GM21526 (cell line): Measurements from ENCODE around the gene FCRL1.

Experiments
- ATAC-seq: cut with Tn5 transposase; IDR thresholded peaks from one replicate; pipeline ENCODE4 v1.9.1; 2021; ENCODE audit warnings: moderate library complexity; ENCODE audit not compliant: unreplicated experiment, low FRiP score

The FCRL1 gene, protein sequence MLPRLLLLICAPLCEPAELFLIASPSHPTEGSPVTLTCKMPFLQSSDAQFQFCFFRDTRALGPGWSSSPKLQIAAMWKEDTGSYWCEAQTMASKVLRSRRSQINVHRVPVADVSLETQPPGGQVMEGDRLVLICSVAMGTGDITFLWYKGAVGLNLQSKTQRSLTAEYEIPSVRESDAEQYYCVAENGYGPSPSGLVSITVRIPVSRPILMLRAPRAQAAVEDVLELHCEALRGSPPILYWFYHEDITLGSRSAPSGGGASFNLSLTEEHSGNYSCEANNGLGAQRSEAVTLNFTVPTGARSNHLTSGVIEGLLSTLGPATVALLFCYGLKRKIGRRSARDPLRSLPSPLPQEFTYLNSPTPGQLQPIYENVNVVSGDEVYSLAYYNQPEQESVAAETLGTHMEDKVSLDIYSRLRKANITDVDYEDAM

DNA sequence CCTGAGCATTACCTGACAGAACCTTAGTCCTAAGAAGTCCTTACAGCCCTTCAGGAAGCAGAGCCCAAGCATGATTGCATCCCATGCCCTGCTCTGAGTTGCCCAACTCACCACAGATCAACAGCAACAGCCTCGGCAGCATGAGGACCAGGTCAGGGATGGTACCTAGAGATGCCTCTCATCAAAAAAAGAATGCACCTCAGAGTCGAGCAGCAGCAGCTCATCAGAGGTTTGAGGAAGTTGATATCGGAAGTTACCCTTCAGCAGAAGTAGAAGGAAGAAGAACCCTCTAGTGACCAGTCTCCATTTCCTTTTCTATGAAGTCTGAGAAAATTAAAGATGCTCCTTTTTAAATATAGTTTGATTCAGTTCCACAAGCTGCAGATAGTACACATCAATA, at the start of gene FCRL1:
Gene FCRL1 (minus strand): TSS at position 225 of the 400 bp plus-strand sequence. CDS start 83 bp downstream, at position 142.
- no peak for ATAC-seq

DNA sequence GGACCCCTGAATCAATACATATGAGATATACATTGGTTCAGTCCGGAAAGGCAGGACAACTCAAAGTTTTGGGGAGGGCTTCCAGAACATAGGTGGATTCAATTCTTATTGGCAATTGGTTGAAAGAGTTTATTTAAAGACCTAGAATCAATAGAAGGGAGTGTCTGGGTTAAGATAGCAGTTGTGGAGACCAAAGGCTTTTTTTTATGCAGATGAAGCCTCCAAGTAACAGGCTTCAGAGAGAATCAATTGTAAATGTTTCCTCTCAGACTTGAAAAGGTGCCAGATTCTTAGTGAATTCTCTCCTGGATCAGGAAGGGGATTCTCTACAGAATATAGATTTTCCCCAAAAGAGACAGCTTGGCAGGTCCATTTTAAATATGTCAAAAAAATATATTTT, 48.7 kb upstream of the FCRL1 start:
- no peak for ATAC-seq

DNA sequence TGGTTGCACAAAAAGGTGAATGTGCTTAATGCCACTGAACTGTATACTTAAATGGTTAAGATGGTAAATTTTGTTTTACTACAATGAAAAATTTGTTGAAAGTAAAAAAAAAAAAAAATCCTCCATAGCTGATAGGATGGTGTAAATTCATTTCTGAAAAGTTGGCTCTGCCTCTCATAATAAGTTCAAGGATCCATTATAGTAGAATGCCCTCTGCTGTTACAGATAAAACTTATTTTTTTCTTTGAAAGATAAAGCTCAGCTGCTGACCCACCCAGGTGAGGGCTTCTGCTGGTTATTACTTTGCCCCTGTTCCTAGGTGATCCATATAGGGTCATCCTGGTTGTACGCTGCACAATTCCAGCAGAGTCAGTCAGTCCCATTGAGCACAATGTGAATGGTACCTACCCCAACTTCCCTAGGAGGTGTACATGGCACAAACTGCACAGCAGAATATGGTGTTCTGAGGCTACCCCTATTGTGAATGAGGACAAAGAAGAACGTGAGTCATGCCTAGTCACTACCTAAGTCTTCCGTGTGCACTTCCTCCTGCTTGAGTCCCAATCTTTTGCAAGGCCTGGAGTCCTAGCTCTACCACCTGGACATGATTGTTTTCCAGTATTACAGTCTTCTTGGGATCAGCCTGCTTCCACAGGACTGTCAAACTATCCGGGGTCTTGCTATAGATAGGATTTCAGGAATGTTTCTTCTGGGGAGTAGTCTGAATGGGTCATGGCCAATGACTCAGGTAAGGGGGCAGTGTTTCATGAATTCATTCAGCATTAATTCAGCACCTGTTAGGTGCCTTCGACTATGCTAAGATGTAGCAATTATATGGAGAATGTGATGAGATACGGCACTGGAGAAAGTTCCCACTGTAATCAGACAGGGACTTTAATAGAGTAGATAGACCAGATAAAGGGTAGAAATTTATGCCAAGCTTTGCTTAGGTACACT, 42.5 kb upstream of the FCRL1 start:
- no peak for ATAC-seq

DNA sequence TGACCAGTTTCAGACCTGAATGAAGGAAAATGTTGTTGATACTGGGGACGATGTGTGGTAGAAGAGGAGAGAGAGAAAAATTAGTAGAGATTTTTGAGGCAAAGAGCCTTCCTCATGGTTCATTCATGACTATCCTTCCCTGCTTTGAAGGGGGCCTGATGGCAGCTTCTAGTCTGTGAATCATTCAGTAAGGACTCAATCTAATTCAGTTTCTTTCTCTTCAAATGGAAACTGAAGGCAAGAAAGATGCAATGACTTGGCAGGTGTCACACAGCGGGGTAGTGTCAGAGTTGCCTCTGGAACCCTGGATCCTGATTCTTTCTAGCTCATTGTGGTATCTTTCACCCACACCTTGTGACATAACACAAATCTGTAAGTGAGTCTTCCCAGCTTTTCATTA, 36.6 kb upstream of the FCRL1 start:
- no peak for ATAC-seq

DNA sequence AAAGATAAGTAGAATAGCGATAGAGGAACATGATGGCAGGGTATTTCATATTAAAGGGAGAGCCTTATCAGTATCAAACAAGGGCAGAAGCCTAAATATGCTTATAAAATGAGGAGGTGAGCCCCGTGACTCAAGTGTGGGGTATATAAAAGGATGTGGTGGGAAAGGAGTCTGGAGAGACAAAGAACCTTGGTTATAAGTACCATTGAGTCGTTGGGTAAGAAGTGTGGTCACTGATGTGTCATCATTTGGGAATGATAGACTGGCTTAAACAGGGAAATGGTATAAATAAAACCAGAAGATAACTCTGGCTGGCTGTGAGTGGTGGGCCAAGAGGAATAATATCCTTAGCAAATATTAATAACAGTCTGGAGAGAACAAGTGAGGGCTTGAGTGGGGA, 32.6 kb upstream of the FCRL1 start:
- no peak for ATAC-seq

DNA sequence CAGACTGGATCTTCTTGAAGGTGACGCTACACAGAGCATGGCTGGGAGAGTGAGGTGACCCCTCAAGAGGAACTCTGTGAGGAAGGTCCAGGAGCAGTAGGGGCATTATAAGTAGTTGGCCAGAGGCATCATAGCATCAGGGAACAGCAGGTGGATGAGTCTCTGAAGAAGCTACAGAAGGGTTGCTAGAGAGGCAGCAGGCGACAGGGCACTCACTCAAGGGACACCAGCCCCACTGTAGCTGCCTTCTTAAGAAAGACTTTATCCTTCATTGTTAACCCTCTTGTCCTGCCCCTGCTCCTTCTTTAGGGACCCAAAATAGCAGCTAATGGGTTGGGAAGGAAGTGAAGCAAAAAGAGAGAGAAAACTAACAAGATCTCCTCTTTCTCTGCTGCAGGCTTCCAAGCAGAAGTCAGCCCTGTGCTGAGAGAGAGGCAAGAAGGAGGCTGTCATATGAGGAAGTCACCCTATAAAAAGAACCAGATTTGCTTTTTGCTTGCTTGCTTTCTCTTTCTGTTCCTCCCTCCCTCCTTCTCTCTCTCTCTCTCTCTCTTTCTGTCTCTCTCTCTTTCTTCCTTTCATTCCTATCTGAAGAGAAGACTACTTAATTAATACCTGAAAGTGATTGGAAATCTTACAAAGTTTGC, 29.4 kb upstream of the FCRL1 start:
- peak; percentile 83 for ATAC-seq

DNA sequence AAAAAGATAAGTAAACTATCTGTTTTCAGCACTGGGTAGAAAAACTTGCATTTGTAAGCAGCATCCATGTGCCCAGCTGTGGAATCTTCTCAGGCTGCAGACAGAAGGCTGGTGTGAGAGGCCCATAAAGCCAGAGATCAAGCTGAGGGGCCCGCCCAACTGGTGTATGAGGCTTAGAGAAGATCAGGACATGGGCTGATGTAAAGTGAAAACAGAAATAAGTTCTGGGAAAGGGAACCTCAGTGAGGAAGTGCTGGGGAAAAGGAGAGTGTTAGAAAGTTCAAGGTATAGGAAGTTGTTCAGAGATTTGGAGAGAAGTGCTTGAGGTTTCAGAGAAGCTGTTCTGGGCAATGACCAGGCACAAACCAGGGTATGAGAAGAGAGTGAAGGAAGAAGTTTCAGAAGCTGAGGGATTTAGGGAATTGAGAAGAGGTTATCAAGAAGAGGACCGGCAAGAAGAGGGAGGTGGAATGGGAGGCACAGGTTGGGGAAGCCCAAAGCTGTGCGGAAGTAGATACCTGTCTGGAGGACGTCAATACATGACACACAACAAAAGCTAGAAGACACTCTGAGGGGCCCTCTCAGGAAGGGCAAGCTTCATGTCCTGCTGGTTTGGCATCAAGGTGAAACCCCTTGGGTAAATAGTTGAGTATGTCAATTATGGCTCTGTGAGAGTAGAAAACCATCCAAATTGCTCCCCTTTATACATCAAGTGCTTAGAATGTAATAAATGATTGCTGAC, 24.3 kb upstream of the FCRL1 start:
- ATAC-seq = no peak

DNA sequence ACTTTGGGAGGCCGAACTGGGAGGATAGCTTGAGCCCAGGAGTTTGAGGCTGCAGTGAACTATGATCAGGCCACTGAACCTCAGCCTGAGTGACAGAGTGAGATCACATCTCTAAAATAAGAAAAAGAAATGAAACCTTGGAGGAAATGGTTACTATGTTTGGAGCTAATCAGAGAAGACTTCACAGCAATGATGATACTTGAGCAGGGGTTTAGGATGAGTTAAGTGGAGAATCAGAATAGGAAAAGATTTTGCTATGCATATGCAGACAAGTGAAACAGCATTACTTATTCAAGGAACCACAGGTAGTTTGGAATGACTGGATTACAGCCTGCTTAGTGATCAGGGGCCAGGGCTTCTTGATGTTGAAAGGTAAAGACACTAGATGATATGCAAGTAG, 23.0 kb upstream of the FCRL1 start:
- no peak for ATAC-seq

DNA sequence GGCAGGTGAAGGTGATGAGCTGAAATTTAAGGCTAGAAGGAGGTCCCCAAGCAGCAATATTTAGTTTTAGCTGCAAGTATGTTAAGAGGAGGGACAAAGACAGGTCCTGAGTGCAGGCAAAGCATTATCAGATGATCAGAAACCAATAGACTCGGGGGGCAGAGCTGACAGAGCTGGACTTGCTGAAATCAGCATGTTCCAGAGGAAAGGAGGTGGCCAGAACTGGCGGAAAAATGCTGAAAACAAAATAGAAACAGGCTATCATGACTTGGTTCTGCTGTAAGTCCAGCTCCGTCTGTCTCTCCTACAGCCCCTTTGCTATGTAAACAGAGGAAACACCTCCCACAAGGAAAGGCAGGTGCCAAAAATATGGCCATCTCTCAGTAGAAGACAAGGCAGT, 21.8 kb upstream of the FCRL1 start, which contains the start of gene CD5L:
Gene CD5L (minus strand): TSS at position 101 of the 400 bp plus-strand sequence. CDS start 107 bp downstream, outside the sequence.
- no peak for ATAC-seq

DNA sequence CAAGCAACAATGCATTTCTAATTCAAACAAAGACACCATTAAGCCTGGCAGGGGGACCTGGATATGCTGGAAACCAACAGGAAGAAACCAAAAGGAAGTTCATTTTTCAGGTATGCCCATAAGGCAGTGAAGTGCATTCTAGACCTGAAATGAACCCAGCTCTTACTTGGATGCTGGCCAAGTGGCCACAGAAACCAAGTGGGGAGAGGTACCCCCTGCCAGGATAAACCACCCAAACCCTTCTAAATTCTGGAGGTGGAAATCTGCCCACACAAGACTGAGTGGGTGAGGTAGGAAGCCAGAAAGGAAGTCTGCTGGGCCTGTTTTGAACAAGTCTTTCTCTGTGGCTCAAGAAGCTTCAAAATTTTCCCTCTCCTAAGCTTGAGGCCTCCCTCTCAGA, 19.0 kb upstream of the FCRL1 start:
- ATAC-seq = no peak

DNA sequence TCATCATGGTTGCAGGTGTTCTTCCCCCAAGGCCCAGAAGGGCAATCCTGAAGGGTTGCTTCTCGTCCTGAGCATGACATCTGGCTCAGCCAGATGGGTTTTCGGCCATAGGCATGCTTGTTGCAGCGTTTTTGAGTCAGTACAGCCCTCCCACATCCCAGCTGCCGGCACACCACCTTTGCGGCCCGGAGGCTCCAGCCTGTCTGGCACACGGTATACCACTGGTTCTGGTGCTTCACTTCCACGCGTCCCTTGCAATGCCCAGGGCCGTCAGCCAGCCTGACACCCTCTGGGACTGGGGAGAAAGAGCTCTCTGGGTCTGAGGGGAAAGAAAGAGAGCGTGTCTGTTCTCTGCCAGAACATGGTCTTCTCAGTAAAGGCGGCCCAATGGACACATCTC, 14.5 kb upstream of the FCRL1 start:
- ATAC-seq = no peak

DNA sequence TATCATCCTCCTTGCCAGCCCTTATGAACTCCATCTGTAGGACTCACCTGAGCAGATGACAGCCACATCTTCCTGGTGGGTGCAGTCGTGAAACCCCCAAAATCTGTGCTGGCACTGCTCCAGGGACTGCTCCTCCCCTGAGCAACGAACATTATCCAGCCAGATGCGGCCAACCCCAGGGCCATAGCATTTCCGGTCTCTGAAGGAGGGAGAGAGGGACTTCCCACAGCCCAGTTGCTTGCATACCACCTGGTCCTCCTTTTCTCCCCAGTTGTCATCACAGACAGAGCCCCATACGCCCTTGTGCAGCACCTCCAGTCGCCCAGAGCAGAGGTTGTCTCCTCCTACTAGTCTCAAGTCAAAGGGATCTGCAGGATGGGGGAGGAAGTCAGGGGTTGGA, 13.2 kb upstream of the FCRL1 start:
- ATAC-seq = no peak

DNA sequence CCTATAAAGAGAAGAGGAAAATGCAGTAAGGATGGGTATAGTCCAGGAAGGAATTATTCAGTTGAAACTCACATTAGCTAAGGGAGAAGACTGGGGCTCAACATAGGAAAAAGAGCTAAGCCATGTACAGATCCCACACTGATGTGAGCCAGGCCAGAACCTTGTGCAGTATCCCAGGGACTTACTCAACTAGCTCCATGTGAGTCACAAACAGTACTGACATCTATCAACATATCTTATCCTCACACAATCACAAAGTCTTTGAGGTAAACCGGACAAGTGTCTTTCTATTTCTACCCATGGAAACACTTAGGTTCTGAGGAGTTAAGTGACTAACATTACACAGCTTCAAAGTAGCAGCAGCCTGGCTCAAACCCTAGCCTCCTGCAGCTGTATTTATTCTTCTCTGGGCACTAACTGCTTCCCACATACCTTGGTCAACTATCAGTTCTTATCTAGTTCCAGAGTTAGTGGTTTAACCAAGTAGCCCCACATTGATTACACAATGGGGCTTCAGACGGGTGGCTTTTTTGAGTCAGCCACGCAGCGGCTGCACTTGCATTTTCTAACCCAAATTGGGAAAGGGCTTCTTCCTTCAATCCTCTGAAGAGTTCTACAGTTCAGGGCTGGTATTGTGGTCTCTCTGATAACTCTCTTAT, 12.2 kb upstream of the FCRL1 start:
- ATAC-seq = no peak

DNA sequence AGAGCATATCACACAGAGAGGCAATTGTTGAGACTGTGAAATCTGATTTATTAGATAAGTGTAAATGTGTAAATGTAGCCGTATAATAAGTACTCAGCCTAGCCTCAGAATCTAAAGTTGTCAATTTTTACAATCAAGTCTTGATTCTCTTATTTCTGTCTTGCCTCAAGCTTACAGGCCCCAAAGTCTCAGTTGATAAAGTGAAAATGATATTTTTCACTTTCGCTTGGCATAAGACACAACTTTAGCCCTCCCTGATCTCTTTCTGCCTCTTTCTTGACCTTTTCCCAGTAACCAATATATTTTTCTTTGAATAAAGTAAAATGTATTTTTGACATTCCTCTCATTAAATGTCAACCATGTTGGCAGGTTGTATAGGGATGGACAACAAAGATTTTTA, 11.0 kb upstream of the FCRL1 start:
- no peak for ATAC-seq

DNA sequence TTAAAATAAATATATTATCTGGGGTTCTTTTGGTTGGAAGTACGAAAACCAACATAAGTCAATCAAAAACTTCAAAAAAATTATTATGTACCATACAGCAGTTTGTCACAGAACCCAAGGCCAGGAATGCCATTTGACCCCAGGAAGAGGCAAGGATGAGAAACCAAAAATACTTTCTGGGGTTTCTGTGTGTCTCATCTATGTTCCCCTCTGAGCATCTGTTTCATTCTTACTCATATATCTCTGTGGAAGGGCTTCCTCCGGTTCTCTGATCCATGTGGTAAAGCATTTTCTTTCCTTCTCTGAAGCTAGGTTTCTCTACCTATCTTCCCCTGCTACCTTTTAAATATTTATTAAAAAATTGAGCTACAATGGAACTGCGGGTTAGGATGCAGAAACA, 9.8 kb upstream of the FCRL1 start:
- ATAC-seq = no peak

DNA sequence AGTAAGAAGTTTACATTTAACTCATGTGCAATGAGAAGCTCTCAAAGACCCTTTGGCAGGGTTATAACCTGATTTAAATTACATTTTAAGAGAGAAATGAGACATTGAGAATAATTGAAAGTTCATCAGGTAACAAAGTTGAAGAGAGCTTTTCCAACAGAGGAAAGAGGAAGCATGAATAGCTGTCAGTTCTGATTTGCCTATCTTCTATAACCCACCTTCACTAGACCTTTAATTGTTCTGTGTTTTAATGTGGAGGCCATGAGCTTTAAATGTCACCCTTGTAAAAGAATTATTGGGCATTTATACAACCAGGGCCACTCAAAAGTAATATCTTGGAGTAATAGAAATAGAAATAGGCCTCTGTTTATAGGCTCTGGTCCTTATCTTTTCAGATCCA, 9.3 kb upstream of the FCRL1 start:
- ATAC-seq = no peak

DNA sequence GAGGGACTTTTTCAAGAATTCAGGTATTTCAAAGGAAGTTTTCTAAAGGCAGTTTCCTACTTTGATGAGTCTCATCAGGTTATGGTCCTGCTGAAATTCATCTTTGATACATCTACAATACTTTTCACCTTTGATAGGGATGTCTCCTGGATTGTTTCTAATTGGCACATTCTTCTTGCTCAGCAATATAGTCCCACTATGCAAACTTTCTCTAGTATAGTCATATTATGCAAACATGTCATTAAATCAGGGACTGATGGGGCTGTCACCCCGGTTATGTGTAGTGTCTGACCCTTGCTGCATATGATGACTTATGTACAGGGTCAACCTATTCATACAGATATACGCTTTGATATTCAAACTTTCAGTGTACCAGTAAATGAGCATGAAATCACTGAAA, 379 bp upstream of the FCRL1 start:
- no peak for ATAC-seq

DNA sequence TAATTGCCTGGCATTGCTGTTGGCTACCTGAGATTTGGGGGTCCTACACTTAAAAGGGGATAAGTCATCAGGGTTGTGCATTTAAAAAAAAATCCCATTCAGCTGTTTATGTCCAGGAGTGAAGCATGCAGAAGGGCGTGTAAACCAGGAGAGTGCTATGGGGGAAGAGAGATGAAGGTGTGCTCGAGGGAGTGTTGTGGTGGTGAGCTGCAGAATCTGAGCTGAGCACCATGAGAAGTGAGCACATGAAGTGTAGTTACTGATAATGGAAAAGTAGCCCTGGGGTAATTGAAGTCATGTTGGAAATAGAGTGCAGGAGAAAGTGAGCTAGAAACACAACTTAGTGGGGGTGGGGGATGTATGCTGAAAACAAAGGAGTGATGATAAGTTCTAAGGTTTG, 705 bp downstream of the FCRL1 start:
- no peak for ATAC-seq

DNA sequence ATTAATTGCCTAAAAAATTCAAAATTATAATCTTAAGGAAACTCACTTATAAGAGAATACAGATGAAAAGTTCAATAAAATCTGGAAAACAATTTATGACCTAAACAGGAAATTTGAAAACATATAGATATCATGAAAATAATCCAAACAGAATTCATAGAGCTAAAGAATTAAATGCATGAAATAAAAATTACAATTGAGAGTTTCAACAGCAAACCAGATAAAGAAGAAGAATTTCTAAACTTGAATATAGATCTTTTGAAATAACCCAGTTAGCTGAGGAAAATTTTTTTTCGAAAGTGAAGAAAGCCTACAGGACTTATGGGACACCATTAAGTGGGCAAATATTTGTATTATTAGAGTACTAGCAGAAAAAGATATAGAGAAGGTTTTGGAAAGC, 6.7 kb downstream of the FCRL1 start:
- ATAC-seq = no peak
